SK-N-SH treated with all-trans-retinoic acid at 6 μM for 48 hours (cell line): ENCODE results near the gene CLDN5.

ENCODE experiments used
- ISL1 ChIP-seq: fragments of 250-450 bp; sonication (Bioruptor Pico); IDR thresholded peaks from 2 replicates; pipeline ENCODE4 v2.1.2; 2022; ENCODE audit warnings: mild to moderate bottlenecking, moderate library complexity
- PATZ1 ChIP-seq: fragments of 250-450 bp; sonication (Bioruptor Pico); IDR thresholded peaks from 2 replicates; pipeline ENCODE4 v1.8.0; 2020; ENCODE audit warnings: mild to moderate bottlenecking, moderate library complexity, borderline replicate concordance
- SNAI2 ChIP-seq: fragments of 250-450 bp; sonication (Bioruptor Pico); IDR thresholded peaks from 2 replicates; pipeline ENCODE4 v1.5.0; 2020; ENCODE audit warnings: mild to moderate bottlenecking, moderate library complexity
- ZC3H10 ChIP-seq: fragments of 250-450 bp; sonication (Bioruptor Pico); IDR thresholded peaks from 2 replicates; pipeline ENCODE4 v1.5.1; 2021; ENCODE audit warnings: mild to moderate bottlenecking, moderate library complexity
- ZFP30 ChIP-seq: fragments of 450-650 bp; formaldehyde crosslinking; IDR thresholded peaks from 2 replicates; pipeline ENCODE4 v1.5.0; 2022; ENCODE audit warnings: mild to moderate bottlenecking, moderate library complexity
- TF ChIP-seq, protein P1 (sequence below): fragments of 250-450 bp; sonication (Bioruptor Pico); IDR thresholded peaks from 2 replicates; pipeline ENCODE4 v1.5.1; 2021; ENCODE audit warnings: mild to moderate bottlenecking, moderate library complexity

GRCh38 chr22:19494676-19495173 is 29.5 kb downstream of the CLDN5 start:
- no peak for TF ChIP-seq ISL1 (CRISPR knock-in tag)
- no peak for TF ChIP-seq PATZ1 (CRISPR knock-in tag)
- TF ChIP-seq ZC3H10 (CRISPR knock-in tag), result no peak
- no peak for TF ChIP-seq SNAI2 (CRISPR knock-in tag)
- TF ChIP-seq, protein P1, sequence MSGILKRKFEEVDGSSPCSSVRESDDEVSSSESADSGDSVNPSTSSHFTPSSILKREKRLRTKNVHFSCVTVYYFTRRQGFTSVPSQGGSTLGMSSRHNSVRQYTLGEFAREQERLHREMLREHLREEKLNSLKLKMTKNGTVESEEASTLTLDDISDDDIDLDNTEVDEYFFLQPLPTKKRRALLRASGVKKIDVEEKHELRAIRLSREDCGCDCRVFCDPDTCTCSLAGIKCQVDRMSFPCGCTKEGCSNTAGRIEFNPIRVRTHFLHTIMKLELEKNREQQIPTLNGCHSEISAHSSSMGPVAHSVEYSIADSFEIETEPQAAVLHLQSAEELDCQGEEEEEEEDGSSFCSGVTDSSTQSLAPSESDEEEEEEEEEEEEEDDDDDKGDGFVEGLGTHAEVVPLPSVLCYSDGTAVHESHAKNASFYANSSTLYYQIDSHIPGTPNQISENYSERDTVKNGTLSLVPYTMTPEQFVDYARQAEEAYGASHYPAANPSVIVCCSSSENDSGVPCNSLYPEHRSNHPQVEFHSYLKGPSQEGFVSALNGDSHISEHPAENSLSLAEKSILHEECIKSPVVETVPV, result no peak
- no peak for TF ChIP-seq ZFP30 (CRISPR knock-in tag)
